ENCODE results near the gene DCAF10.

The DCAF10 gene

GRCh38 chr9:37910271-37910670, 109.7 kb downstream of the DCAF10 start:
- DNase-seq: no peak

GRCh38 chr9:37911271-37911681, 110.7 kb downstream of the DCAF10 start:
- no peak for DNase-seq

DNA sequence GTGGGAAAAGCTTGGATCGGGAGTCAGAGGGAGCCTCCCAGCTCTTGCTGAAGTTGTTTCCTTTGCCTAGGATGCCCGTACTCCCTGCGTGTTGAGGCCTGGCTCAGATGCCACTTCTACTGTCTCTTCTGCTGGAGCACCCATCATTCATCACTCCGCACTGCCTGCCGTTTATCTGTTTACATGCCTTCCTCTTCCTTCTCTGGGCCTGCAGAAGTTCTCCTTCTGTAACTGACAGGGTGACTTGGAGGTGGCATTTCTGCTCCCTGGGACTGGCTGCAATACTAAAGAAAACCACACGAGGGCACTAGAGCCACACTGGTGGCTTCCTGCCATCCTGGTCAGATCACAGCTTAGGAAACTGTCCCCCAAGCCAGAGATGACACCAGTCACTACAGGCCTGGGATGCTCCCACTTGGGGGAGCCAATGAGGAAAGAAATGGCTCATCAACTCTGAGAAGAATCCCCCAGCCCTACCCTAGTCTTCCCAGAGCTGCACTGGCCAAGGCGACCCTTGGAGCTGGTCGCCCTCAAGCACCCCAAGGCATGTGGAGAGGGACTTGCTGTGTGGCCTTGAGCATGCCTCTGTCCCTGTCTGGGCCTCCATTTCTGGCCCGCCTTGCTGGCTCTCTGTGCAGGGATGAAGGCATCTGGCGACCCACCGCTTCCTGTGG, 113.0 kb downstream of the DCAF10 start:
- peak; percentile 74 for DNase-seq

DNA sequence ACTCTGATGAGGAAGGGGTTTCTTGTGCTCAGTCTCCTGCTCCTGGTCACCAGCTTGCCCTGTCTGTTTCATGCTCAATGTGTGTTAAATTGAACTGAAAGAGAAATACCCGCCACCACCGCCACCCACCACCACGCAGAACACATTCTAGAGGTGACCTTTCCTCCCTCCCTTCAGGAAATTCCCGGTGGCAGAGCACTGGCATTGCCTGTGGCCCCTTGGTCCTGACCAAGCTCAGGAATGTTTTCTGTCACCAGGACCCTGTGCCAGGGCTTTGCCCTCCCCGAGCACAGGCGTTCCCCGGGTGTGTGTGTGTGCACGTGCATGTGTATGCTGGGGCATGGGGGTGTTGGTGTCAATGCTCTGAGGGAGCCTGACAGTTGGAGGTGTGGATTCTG, 113.6 kb downstream of the DCAF10 start:
- DNase-seq: no peak

DNA sequence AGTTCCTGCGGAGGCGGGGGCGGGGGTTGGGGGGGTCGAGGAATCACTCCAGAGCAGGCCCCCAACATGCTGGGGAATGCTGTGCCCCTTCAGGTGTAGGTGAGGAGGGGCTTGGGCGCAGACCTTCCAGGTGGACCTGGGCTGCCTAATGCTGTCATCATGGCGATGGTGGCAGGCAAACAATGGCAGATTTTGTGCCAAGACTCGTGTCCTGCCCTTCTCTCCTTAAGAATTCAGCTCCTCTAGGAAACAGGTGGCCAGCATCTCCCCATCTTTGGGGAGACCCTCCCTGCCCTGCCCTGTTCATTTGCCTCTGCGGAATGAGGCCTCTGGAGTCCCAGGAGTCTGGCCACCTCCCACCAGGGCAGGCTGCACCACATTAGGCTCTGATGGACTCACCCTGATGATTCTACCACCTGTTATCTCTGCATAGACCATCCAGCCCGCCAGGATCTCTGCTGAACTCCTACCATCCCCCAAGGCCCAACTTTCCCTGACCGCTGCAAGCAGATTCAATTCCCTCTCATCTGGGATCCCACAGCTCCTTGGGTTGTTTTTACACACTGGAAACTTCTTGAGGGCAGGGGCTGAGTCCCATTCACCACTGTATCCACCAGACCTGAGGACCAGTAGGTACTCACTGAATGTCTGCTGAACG, 114.2 kb downstream of the DCAF10 start:
- DNase-seq: no peak

DNA sequence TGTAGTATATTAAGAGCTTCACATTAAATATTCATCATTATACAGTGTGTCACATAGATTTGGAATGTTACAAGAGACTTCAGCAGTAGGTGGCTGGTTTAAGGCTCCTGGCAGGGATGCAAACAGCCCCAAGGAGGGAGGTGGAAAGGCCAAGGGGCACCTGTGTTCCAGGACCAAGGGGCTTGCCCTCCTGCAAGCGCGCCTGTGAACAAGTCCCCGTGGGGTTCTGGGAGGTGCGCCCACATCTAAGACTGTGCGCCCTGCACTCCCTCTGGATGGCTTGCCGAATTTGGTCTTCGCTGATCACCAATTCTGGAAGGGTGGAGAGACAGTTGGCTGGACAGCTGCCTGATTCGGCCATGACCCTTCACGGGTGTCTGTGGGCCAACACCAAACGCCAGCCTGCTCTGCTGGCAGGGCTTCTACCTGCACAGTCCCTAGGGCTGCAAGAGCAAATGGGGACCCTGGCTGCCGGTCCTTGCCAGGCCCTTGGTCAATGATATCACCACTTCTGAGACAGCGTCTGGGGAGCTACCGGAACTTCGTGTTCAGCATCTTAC, 115.4 kb downstream of the DCAF10 start:
- no peak for DNase-seq

DNA sequence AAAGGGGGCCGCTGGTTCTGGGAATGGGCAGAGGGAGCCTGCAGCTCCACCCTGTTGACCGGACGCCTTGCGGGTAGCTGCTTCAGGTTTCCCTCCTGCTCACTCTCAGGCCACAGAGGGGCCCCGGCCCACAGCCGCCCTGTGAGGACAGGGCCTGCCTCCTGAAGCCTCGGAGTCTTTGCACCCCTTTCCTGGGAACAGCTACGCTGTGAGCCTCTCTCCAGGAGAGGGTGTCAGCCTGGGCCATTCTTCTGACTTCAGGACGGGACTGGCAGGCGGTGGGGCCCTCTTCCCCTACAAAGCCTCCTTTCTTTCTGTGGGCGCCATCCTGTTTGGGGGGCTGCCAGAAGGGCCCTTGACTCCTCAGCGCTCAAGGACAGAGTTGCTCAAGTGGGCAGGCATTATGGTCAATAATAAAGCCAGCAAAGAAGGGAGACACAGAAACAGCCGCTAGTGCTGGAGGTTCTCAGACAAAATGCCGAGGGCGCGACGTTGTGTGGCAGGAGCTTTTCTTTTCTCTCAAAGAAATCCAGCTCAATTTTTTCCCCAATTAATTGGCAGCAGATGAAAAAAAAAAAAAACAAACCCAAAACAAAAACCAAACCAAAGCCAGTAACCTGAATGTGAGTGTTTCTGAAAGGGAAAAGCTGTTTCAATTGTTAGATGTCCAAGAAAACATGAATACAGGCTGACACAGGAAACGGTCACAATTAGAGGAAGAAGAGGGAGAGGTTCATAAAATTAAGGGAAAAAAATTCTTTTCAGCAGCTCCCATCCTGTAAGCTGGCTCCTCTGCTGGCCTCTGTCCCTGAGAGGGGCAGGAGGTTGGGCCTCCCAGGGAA, 116.1 kb downstream of the DCAF10 start:
- no peak for DNase-seq

Data from stimulated activated CD4-positive, alpha-beta T cell treated with anti-CD3 and anti-CD28 coated beads, Interleukin-4, amount 100 ng/mL, for 1 hour (primary cell).